HEK293 (cell line): ENCODE measurements around the gene ELAC2.

Experiments used
- CTCF ChIA-PET: fragments of 350-600 bp; formaldehyde crosslinking; extraction: SDS; loops from one replicate; lab custom pipeline; 2021; ENCODE audit warnings: antibody characterized with exemption; lab: Yijun Ruan, JAX
- POLR2A ChIA-PET: fragments of 300-600 bp; formaldehyde crosslinking; extraction: SDS; loops from one replicate; lab custom pipeline; 2020; ENCODE audit warnings: antibody characterized with exemption, inconsistent platforms; lab: Yijun Ruan, JAX
- H3K27ac ChIP-seq: fragments of 200-500 bp; sonication (Bioruptor generic); 2 replicates; pipeline ENCODE4 v1.5.1; 2014; ENCODE audit warnings: low read depth, low read length, control low read depth, inconsistent platforms; ENCODE audit errors: extremely low read depth
- H3K36me3 ChIP-seq, 2 experiments: fragments of 200-500 bp in 1 of 2; sonication (Bioruptor generic) in 1 of 2; 1 replicate in 1 of 2; 2 replicates in 1 of 2; pipeline ENCODE4 v1.5.1; 2014 to 2017; ENCODE audit warnings: inconsistent platforms in 2 of 2, low read length in 2 of 2; ENCODE audit not compliant: control insufficient read depth in 2 of 2, insufficient read depth in 1 of 2
- H3K4me1 ChIP-seq: fragments of 200-500 bp; sonication (Bioruptor generic); 2 replicates; pipeline ENCODE4 v1.5.1; 2014; ENCODE audit warnings: mild to moderate bottlenecking, low read length, inconsistent platforms; ENCODE audit not compliant: control insufficient read depth, insufficient read depth
- H3K4me3 ChIP-seq: 2 replicates; pipeline ENCODE4 v1.5.1; 2011; ENCODE audit warnings: low read depth, mild to moderate bottlenecking, control low read depth, low read length, moderate library complexity
- H3K9me3 ChIP-seq: fragments of 200-500 bp; sonication (Bioruptor generic); 2 replicates; pipeline ENCODE4 v1.5.1; 2014; ENCODE audit warnings: low read depth, low read length, inconsistent platforms; ENCODE audit not compliant: control insufficient read depth, insufficient read depth
- BCL6B ChIP-seq: fragments of 450-650 bp; formaldehyde crosslinking; IDR thresholded peaks from 2 replicates; pipeline ENCODE4 v1.5.1; 2017; ENCODE audit warnings: missing biosample characterization, missing genetic modification characterization
- KLF1 ChIP-seq: fragments of 450-650 bp; formaldehyde crosslinking; IDR thresholded peaks from 2 replicates; pipeline ENCODE4 v1.5.1; 2016; ENCODE audit warnings: missing biosample characterization, missing genetic modification characterization
- KLF10 ChIP-seq: fragments of 450-650 bp; IDR thresholded peaks from 2 replicates; pipeline ENCODE4 v1.5.1; 2018; ENCODE audit warnings: missing biosample characterization, mild to moderate bottlenecking, missing genetic modification characterization
- MZF1 ChIP-seq: fragments of 450-650 bp; formaldehyde crosslinking; IDR thresholded peaks from 2 replicates; pipeline ENCODE4 v1.5.1; 2017; ENCODE audit warnings: missing biosample characterization, missing genetic modification characterization, borderline replicate concordance
- SETDB1 ChIP-seq: IDR thresholded peaks from one replicate; pipeline ENCODE4 v1.6.1; 2017; ENCODE audit warnings: mild to moderate bottlenecking, low read length, moderate library complexity, mixed read lengths; ENCODE audit not compliant: insufficient read length
- ZBTB48 ChIP-seq: fragments of 450-650 bp; formaldehyde crosslinking; IDR thresholded peaks from 2 replicates; pipeline ENCODE4 v1.5.1; 2016; ENCODE audit warnings: missing biosample characterization, missing genetic modification characterization
- ZNF155 ChIP-seq: fragments of 450-650 bp; formaldehyde crosslinking; IDR thresholded peaks from 2 replicates; pipeline ENCODE4 v1.5.1; 2016; ENCODE audit warnings: missing biosample characterization, missing genetic modification characterization
- ZNF202 ChIP-seq: fragments of 450-650 bp; formaldehyde crosslinking; IDR thresholded peaks from 2 replicates; pipeline ENCODE4 v1.5.1; 2016; ENCODE audit warnings: missing biosample characterization, missing genetic modification characterization, borderline replicate concordance
- ZNF274 ChIP-seq, 2 experiments: fragments of 200-500 bp in 1 of 2; fragments of 450-650 bp in 1 of 2; sonication (Bioruptor generic) in 1 of 2; formaldehyde crosslinking in 1 of 2; IDR thresholded peaks; 2 replicates each; pipeline versions ENCODE4 v1.5.1 to v1.6.1; 2014 to 2016; ENCODE audit warnings: borderline replicate concordance in 1 of 2, inconsistent platforms in 1 of 2, low read length in 1 of 2, missing biosample characterization in 1 of 2, missing genetic modification characterization in 1 of 2
- ZNF335 ChIP-seq: fragments of 450-650 bp; formaldehyde crosslinking; conservative IDR thresholded peaks from 2 replicates; pipeline ENCODE4 v1.5.1; 2016; ENCODE audit warnings: missing biosample characterization, missing genetic modification characterization
- ZNF341 ChIP-seq: fragments of 450-650 bp; formaldehyde crosslinking; IDR thresholded peaks from 2 replicates; pipeline ENCODE4; 2016; ENCODE audit warnings: low read depth, missing biosample characterization, missing genetic modification characterization
- ZNF404 ChIP-seq: fragments of 450-650 bp; formaldehyde crosslinking; IDR thresholded peaks from 2 replicates; pipeline ENCODE4 v1.5.1; 2017; ENCODE audit warnings: missing biosample characterization, missing genetic modification characterization
- ZNF423 ChIP-seq: fragments of 450-650 bp; formaldehyde crosslinking; IDR thresholded peaks from 2 replicates; pipeline ENCODE4 v1.5.1; 2016; ENCODE audit warnings: missing biosample characterization, missing genetic modification characterization
- ZNF473 ChIP-seq: fragments of 450-650 bp; formaldehyde crosslinking; IDR thresholded peaks from 2 replicates; pipeline ENCODE4 v1.5.1; 2017; ENCODE audit warnings: missing biosample characterization, missing genetic modification characterization
- ZNF521 ChIP-seq: fragments of 450-650 bp; formaldehyde crosslinking; IDR thresholded peaks from 2 replicates; pipeline ENCODE4 v1.5.1; 2017; ENCODE audit warnings: missing biosample characterization, mild to moderate bottlenecking, missing genetic modification characterization
- ZNF530 ChIP-seq: fragments of 450-650 bp; formaldehyde crosslinking; IDR thresholded peaks from 2 replicates; pipeline ENCODE4 v1.5.1; 2016; ENCODE audit warnings: low read depth, missing biosample characterization, missing genetic modification characterization
- ZNF596 ChIP-seq: fragments of 450-650 bp; IDR thresholded peaks from 2 replicates; pipeline ENCODE4 v1.5.0; 2018; ENCODE audit warnings: missing biosample characterization, mild to moderate bottlenecking, missing genetic modification characterization, moderate library complexity
- ZNF610 ChIP-seq: fragments of 450-650 bp; formaldehyde crosslinking; IDR thresholded peaks from 2 replicates; pipeline ENCODE4 v1.5.1; 2016; ENCODE audit warnings: missing biosample characterization, missing genetic modification characterization, borderline replicate concordance
- ZNF658 ChIP-seq: fragments of 450-650 bp; formaldehyde crosslinking; IDR thresholded peaks from 2 replicates; pipeline ENCODE4; 2016; ENCODE audit warnings: missing biosample characterization, missing genetic modification characterization
- ZNF660 ChIP-seq: fragments of 450-650 bp; IDR thresholded peaks from 2 replicates; pipeline ENCODE4 v1.5.1; 2018; ENCODE audit warnings: missing biosample characterization, mild to moderate bottlenecking, missing genetic modification characterization
- ZNF791 ChIP-seq: fragments of 450-650 bp; formaldehyde crosslinking; IDR thresholded peaks from 2 replicates; pipeline ENCODE4 v1.5.1; 2016; ENCODE audit warnings: missing biosample characterization, missing genetic modification characterization
- TF ChIP-seq, protein P1 (sequence below): fragments of 450-650 bp; formaldehyde crosslinking; IDR thresholded peaks from 2 replicates; pipeline ENCODE4 v1.5.0; 2017; ENCODE audit warnings: missing biosample characterization, missing genetic modification characterization, borderline replicate concordance
- TF ChIP-seq, protein P2 (sequence below): fragments of 450-650 bp; formaldehyde crosslinking; IDR thresholded peaks from 2 replicates; pipeline ENCODE4 v1.5.1; 2016; ENCODE audit warnings: missing biosample characterization, missing genetic modification characterization
- TF ChIP-seq, protein P3 (sequence below): fragments of 450-650 bp; formaldehyde crosslinking; IDR thresholded peaks from 2 replicates; pipeline ENCODE4 v1.5.1; 2016; ENCODE audit warnings: missing biosample characterization, missing genetic modification characterization

The ELAC2 gene

DNA sequence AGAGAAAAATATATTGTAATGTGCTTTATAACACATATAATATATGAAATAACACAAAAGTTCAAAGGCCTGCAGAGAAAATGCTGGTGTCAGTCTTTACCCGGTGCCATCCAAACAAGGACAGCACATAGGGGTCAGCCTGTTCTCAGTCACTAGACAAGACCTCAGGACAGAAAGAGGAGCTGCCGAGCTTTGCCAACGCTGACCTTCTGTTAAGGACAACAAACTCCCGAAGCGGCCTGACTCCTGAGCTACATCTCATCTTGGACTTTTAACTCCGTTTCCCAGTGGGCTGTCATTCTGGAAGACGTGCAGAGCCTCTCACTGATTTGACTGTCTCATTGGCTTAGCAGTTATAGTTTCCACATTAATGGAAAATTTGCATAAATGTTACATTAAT lies 6.9 kb downstream of the ELAC2 start (continued):
- TF ChIP-seq, protein P1, sequence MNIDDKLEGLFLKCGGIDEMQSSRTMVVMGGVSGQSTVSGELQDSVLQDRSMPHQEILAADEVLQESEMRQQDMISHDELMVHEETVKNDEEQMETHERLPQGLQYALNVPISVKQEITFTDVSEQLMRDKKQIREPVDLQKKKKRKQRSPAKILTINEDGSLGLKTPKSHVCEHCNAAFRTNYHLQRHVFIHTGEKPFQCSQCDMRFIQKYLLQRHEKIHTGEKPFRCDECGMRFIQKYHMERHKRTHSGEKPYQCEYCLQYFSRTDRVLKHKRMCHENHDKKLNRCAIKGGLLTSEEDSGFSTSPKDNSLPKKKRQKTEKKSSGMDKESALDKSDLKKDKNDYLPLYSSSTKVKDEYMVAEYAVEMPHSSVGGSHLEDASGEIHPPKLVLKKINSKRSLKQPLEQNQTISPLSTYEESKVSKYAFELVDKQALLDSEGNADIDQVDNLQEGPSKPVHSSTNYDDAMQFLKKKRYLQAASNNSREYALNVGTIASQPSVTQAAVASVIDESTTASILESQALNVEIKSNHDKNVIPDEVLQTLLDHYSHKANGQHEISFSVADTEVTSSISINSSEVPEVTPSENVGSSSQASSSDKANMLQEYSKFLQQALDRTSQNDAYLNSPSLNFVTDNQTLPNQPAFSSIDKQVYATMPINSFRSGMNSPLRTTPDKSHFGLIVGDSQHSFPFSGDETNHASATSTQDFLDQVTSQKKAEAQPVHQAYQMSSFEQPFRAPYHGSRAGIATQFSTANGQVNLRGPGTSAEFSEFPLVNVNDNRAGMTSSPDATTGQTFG (tag by site-specific recombination), result no peak
- no peak for TF ChIP-seq BCL6B (tag by site-specific recombination)
- no peak for TF ChIP-seq ZNF274 (IDR thresholded peaks at IDR 0.05; ENCODE audit: low read length)
- TF ChIP-seq ZNF274 (tag by site-specific recombination; IDR thresholded peaks at IDR 0.05; ENCODE audit: borderline replicate concordance), result no peak
- no peak for TF ChIP-seq ZNF658 (tag by site-specific recombination)
- no peak for TF ChIP-seq ZNF473 (tag by site-specific recombination)
- TF ChIP-seq MZF1, result no peak
- TF ChIP-seq, protein P2, sequence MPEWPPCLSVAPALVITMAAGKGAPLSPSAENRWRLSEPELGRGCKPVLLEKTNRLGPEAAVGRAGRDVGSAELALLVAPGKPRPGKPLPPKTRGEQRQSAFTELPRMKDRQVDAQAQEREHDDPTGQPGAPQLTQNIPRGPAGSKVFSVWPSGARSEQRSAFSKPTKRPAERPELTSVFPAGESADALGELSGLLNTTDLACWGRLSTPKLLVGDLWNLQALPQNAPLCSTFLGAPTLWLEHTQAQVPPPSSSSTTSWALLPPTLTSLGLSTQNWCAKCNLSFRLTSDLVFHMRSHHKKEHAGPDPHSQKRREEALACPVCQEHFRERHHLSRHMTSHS (tag by site-specific recombination), result no peak
- TF ChIP-seq ZNF404, result no peak
- TF ChIP-seq ZNF423 (tag by site-specific recombination), result no peak
- TF ChIP-seq KLF1 (tag by site-specific recombination), result no peak
- TF ChIP-seq ZNF521 (tag by site-specific recombination), result no peak

DNA sequence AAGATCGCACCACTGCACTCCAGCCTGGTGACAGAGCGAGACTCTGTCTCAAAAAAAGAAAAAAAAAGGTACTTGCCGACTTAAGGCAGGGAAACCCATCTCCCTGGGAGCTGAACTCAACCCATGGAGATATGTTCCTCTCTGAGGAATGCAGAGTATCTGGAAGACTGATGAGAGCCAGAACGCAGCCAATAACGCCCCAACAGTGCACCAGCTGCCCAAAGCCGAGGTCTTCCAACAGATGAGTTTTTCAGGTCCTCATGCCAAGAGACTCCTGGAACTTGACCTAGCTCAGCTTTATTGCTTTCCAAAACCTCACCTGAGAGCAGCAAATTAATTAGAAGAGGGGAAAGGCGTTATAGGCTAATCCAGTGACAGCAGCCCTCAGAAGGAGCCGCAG lies 9.4 kb downstream of the ELAC2 start:
- Histone ChIP-seq H3K4me3 (no peak overlapping the region), H3K36me3 (peaks cover 79 to 96% of the 10 kb centered on the region in 2 experiments), H3K9me3 (no peaks in the 10 kb centered on the region), H3K4me1 (no peaks in the 10 kb centered on the region), H3K27ac (no peak overlapping the region)
- CTCF ChIA-PET, result interaction anchor here (0.6 to 1.3 kb wide), 2 partner anchors 9 to 341 kb away, joined by 3 to 6 read pairs; partner anchors contain the start of gene ELAC2
- POLR2A ChIA-PET, result interaction anchor here (0.9 to 1.1 kb wide), 3 partner anchors 10 to 22 kb away, joined by 3 to 10 read pairs (median 3); partner anchors contain the start of gene ELAC2
- TF ChIP-seq ZNF660 (no peak), ZNF155 (tag by site-specific recombination) (no peak), ZNF335 (no peak), ZNF596 (tag by site-specific recombination) (no peak), ZBTB48 (tag by site-specific recombination) (no peak), SETDB1 (no peak), ZNF530 (tag by site-specific recombination) (no peak), KLF10 (tag by site-specific recombination) (no peak), ZNF341 (no peak), ZNF791 (tag by site-specific recombination) (no peak), ZNF610 (tag by site-specific recombination) (no peak), ZNF404 (no peak), ZNF202 (tag by site-specific recombination) (no peak)
- TF ChIP-seq, protein P3, sequence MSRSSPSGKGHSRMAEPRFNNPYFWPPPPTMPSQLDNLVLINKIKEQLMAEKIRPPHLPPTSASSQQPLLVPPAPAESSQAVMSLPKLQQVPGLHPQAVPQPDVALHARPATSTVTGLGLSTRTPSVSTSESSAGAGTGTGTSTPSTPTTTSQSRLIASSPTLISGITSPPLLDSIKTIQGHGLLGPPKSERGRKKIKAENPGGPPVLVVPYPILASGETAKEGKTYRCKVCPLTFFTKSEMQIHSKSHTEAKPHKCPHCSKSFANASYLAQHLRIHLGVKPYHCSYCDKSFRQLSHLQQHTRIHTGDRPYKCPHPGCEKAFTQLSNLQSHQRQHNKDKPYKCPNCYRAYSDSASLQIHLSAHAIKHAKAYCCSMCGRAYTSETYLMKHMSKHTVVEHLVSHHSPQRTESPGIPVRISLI, result no peak
- TF ChIP-seq, protein P1 (tag by site-specific recombination), result no peak
